Testis (tissue), 3 donors: ENCODE data around the gene CALML3. TPM values are rescaled to one million over a fixed set of nuclear protein-coding genes. Genes with fewer than 3 reads are reported as not detected.

Experiments used
- DNase-seq: peaks from one replicate; pipeline ENCODE4 v3.0.0-alpha.2; 2019
- H3K27ac ChIP-seq, 2 donors: fragments of 200-600 bp; sonication (generic); one replicate each; pipeline ENCODE4 v1.5.1; 2019
- H3K27me3 ChIP-seq: fragments of 200-600 bp; sonication (generic); one replicate; pipeline ENCODE4 v1.5.1; 2019
- H3K36me3 ChIP-seq: fragments of 200-600 bp; sonication (generic); one replicate; pipeline ENCODE4 v1.5.1; 2017; ENCODE audit warnings: low read depth; ENCODE audit errors: missing control alignments
- H3K4me1 ChIP-seq: fragments of 200-600 bp; sonication (generic); one replicate; pipeline ENCODE4 v1.5.1; 2019
- H3K4me3 ChIP-seq, 2 donors: fragments of 200-600 bp; sonication (generic); one replicate each; pipeline ENCODE4 v1.5.1; 2017 to 2019
- H3K9me3 ChIP-seq: fragments of 200-600 bp; sonication (generic); one replicate; pipeline ENCODE4 v1.5.1; 2017
- POLR2A ChIP-seq: fragments of 450-650 bp; IDR thresholded peaks from one replicate; pipeline ENCODE4 v1.6.1; 2017; ENCODE audit warnings: antibody characterized with exemption, mild to moderate bottlenecking, moderate library complexity
- WGBS, 2 donors: methylation state at CpG; one replicate each; pipeline ENCODE4 v1.1.5; 2018; 5-methylcytosine and 5-hydroxymethylcytosine counted together
- intact Hi-C: fragments of 100-400 bp; cut with DNase I; formaldehyde crosslinking; loops from one replicate; pipeline ENCODE4 v1.15.1; 2023; ENCODE audit warnings: low total_unique reads
- polyA plus RNA-seq: library from polyadenylated mRNA; stranded (reverse); fragments of 350-450 nt; fragmentation: Illumina TruSeq; extraction: RNeasy Lipid Tissue Mini Kit (QIAGEN cat#74804); gene quantifications from one replicate; pipeline ENCODE4 v1.2.3, GENCODE V29; 2014; ENCODE audit warnings: low read depth, low replicate concordance; ENCODE audit not compliant: insufficient read depth
- total RNA-seq, 2 donors: library from RNA; depleted of rRNA; stranded (reverse); fragments of >200 nt; gene quantifications; one replicate each; pipeline ENCODE4 v1.2.3, GENCODE V29; 2016
- TF ChIP-seq, protein P1 (sequence below), 3 experiments: fragments of 450-650 bp in 2 of 3; fragments of 200-600 bp in 1 of 3; sonication (generic) in 1 of 3; IDR thresholded peaks; one replicate each; pipeline ENCODE4 v1.5.1; 2016 to 2019; ENCODE audit warnings: antibody characterized with exemption in 3 of 3, mild to moderate bottlenecking in 2 of 3, moderate library complexity in 1 of 3

Gene CALML3
- total and polyA plus RNA-seq, 3 donors from 2014 or later = 0.19 to 1.5 (median 0.63) TPM

DNA sequence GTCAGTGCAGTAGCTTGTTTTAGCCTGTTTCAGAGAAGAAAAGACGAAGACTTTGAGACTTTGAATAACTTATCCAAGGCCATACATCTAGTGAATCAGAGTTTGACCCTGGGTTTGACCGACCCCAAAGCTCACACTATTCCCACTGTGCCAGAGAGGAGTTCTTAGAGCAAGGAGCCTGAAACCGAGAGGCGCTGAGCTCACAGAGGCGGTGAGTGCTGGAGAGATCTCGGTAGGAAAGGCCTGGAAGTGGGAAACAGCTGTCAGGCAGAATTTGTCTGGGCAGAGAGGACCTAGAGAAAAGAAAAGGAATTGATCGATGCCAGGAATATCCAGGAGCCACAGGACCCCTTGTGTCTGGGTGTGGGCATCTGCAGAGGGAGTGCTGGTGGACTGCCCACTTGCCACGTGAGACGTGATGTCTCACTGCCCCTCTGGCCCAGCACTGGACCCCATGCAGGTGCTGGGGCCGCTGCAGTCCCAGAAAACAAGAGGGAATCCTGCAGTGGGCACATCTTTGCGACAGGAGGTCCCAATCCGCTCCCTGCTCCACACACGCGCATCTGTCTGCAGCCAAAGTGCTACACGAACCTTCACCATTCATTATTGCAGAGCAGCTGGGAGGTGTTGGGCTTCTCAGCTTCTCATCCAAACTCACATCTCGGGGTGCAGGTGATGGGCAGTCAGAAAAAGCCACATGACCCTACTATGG is 6.2 kb downstream of the CALML3 start:
- H3K4me1 ChIP-seq = peaks cover 8% of the 10 kb centered on the region
- no peak for DNase-seq
- TF ChIP-seq, protein P1, sequence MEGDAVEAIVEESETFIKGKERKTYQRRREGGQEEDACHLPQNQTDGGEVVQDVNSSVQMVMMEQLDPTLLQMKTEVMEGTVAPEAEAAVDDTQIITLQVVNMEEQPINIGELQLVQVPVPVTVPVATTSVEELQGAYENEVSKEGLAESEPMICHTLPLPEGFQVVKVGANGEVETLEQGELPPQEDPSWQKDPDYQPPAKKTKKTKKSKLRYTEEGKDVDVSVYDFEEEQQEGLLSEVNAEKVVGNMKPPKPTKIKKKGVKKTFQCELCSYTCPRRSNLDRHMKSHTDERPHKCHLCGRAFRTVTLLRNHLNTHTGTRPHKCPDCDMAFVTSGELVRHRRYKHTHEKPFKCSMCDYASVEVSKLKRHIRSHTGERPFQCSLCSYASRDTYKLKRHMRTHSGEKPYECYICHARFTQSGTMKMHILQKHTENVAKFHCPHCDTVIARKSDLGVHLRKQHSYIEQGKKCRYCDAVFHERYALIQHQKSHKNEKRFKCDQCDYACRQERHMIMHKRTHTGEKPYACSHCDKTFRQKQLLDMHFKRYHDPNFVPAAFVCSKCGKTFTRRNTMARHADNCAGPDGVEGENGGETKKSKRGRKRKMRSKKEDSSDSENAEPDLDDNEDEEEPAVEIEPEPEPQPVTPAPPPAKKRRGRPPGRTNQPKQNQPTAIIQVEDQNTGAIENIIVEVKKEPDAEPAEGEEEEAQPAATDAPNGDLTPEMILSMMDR (IDR thresholded peaks at IDR 0.05) = no peak
- no peak for TF ChIP-seq POLR2A
- H3K4me3 ChIP-seq = no peak overlapping the region
- no peaks in the 10 kb centered on the region for H3K27me3 ChIP-seq
- 90 to 98% methylated on average over 16 of the region's 16 CpGs for whole genome bisulfite sequencing, 2 donors
- intact Hi-C loops = no loop called here
- no peak overlapping the region for H3K27ac ChIP-seq
- no peaks in the 10 kb centered on the region for H3K36me3 ChIP-seq
- H3K9me3 ChIP-seq = no peaks in the 10 kb centered on the region

DNA sequence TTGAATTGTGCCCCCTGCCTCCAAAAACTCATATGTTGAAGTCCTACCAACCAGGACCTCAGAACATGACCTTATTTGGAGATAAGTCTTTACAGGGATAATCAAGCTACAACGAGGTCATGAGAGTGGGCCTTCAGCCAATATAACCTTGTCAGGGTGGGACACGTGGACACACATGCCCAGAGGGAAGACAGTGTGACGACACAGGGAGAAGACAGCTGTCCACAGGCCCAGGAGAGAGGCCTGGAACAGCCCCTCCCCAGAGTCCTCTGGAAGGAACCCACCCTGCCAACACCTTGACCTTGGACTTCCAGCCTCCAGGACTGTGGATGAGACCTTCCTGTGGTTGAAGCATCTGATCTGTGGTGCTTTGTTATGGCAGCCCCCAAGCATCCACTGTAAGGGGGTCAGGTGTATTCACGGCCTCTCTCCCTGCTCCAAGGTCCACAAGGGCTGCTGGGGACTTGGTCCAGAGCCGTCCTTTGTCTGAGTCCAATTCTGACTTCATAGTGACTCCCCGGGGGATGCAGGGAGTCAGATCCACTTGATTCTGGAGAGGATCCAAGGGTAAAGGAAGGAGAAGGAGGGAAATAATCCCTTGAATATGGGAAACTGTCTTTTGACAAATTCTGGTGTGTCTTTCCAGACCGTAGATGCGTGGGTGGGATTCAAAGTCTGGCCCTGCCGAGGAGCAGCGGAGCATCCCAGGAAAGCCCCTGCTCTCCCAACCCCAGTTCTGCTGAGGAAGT is 7.0 kb downstream of the CALML3 start:
- Histone ChIP-seq H3K9me3 (no peaks in the 10 kb centered on the region), H3K4me3 (no peak overlapping the region), H3K27ac (no peak overlapping the region), H3K36me3 (no peaks in the 10 kb centered on the region), H3K27me3 (no peaks in the 10 kb centered on the region), H3K4me1 (peaks cover 8% of the 10 kb centered on the region)
- intact Hi-C loops = no loop called here
- WGBS, 2 donors = 74 to 75% methylated on average over 9 to 10 of the region's 10 CpGs
- TF ChIP-seq, protein P1 (IDR thresholded peaks at IDR 0.05) = no peak
- no peak for TF ChIP-seq POLR2A
- DNase-seq = no peak

DNA sequence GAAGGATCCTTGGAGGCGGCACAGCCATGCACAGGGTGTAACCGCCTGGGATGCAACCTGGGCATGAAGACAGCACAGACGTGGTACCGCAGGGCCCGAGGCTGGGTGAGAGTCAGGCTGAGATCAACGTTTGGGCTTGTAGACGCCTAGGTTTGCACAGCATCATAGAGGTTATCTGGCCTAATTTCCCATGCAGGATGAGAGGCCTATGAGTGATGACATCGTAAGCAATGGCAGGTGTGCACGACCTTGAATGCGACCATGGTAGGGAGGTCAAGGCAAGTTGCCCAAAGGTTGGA is 7.5 kb downstream of the CALML3 start:
- TF ChIP-seq POLR2A = no peak
- TF ChIP-seq, protein P1 (IDR thresholded peaks at IDR 0.05) = no peak
- Histone ChIP-seq H3K27me3 (no peaks in the 10 kb centered on the region), H3K4me3 (no peak overlapping the region), H3K4me1 (peaks cover 8% of the 10 kb centered on the region), H3K27ac (no peak overlapping the region), H3K9me3 (no peaks in the 10 kb centered on the region), H3K36me3 (no peaks in the 10 kb centered on the region)
- intact Hi-C loops = no loop called here
- no peak for DNase-seq
- WGBS, 2 donors = 78 to 91% methylated on average over 10 of the region's 10 CpGs

DNA sequence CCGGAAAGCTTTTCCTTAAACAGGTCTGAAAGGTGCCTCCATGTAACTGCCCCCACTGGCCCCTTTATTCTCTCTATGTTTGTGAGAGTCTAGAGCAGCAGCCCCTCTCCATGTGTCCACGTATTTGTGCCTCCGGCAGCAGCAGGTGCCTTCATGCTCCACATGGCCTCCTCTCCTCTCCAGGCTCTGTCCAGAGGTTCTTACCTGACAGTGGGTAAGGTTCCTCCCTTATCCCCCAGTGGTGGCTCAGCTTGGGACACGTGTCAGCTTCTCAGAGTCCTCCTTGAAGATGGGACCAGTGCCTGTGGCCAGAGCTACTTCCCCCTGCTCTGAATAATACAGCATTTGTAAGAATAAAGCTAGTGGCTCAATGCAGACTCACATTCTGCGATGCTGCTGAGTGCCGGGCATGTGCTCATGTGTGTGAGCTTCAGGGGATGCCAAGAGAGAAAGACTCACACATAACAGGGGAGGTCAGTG is 7.9 kb downstream of the CALML3 start:
- Histone ChIP-seq H3K36me3 (no peaks in the 10 kb centered on the region), H3K27ac (no peak overlapping the region), H3K4me3 (no peak overlapping the region), H3K9me3 (no peaks in the 10 kb centered on the region), H3K4me1 (peaks cover 8% of the 10 kb centered on the region), H3K27me3 (no peaks in the 10 kb centered on the region)
- intact Hi-C loops = no loop called here
- DNase-seq = no peak
- WGBS, 2 donors = 79 to 92% methylated on average over 6 of the region's 6 CpGs
- TF ChIP-seq POLR2A = no peak
- TF ChIP-seq, protein P1 (IDR thresholded peaks at IDR 0.05) = no peak
